ENCODE results near the gene CLEC9A. TPM values are rescaled to one million over a fixed set of nuclear protein-coding genes. Genes with fewer than 3 reads are reported as not detected.

The CLEC9A gene
- total RNA-seq, 2 donors from 2014 or later: 0.47 TPM; not detected in 1

DNA sequence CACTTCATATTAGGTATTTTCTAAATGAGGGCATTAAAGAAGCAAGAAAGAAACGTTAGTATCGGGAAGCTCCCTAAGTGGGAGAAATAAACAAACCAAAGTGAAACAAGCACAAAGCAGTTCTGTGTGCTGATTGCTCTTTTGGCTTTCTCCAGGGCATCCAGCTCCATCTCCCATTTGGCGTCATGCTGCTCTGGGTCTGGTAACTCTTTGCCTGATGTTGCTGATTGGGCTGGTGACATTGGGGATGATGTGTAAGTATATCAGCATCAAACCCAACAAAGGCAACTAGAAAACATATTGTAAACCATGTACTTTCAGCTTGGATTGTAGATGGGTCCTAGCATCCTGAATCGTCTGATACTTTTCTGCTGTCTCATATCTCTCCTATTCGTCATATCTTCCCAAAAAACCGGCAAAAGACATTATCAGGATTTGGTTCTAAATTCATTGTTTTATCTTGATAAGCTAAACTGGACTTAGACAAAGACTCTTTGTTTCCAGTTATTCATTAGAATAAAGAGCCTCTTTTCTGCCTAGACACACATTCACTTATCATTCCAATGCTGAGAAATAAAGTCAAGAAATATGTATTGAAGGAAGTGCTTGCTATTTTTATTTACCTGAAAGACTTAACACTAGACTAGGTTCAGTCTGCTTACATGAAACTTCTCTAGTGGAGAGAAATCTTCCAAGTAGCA lies 17.7 kb upstream of the CLEC9A start:
- Histone ChIP-seq H3K27me3 (no peaks in the 10 kb centered on the region), H3K36me3 (no peaks in the 10 kb centered on the region), H3K27ac (no peak overlapping the region), H3K4me1 (no peaks in the 10 kb centered on the region), H3K4me3 (no peak overlapping the region), H3K9me3 (no peaks in the 10 kb centered on the region), H3K9ac (ENCODE audit: low read depth in 2 of 2, low read length in 2 of 2) (no peak overlapping the region)
- TF ChIP-seq, protein P1, sequence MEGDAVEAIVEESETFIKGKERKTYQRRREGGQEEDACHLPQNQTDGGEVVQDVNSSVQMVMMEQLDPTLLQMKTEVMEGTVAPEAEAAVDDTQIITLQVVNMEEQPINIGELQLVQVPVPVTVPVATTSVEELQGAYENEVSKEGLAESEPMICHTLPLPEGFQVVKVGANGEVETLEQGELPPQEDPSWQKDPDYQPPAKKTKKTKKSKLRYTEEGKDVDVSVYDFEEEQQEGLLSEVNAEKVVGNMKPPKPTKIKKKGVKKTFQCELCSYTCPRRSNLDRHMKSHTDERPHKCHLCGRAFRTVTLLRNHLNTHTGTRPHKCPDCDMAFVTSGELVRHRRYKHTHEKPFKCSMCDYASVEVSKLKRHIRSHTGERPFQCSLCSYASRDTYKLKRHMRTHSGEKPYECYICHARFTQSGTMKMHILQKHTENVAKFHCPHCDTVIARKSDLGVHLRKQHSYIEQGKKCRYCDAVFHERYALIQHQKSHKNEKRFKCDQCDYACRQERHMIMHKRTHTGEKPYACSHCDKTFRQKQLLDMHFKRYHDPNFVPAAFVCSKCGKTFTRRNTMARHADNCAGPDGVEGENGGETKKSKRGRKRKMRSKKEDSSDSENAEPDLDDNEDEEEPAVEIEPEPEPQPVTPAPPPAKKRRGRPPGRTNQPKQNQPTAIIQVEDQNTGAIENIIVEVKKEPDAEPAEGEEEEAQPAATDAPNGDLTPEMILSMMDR (IDR thresholded peaks at IDR 0.05): no peak
- intact Hi-C loops (cut with DNase I): no loop called here
- no peak for DNase-seq

DNA sequence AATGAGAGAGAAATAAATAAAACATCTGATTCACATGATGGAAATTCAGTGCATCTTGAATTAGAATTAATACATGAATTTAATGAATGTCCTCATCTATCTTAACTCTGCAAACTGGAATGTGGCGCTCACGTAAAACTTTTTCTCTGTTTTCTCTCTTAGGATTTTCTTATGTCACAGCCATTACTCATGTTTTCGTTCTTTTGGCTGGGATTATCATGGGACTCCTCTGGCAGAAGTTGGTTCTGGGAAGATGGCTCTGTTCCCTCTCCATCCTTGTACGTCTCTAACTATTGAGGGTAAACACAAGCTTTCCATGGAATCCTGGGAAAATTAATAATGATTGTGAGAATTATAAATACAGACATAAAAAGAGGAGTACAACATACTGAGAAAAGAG lies 15.0 kb upstream of the CLEC9A start:
- Histone ChIP-seq H3K9me3 (no peaks in the 10 kb centered on the region), H3K4me3 (no peak overlapping the region), H3K9ac (ENCODE audit: low read depth in 2 of 2, low read length in 2 of 2) (no peak overlapping the region), H3K4me1 (no peaks in the 10 kb centered on the region), H3K27ac (no peak overlapping the region), H3K27me3 (no peaks in the 10 kb centered on the region), H3K36me3 (no peaks in the 10 kb centered on the region)
- DNase-seq: no peak
- TF ChIP-seq, protein P1 (IDR thresholded peaks at IDR 0.05): no peak
- intact Hi-C loops (cut with DNase I): no loop called here

DNA sequence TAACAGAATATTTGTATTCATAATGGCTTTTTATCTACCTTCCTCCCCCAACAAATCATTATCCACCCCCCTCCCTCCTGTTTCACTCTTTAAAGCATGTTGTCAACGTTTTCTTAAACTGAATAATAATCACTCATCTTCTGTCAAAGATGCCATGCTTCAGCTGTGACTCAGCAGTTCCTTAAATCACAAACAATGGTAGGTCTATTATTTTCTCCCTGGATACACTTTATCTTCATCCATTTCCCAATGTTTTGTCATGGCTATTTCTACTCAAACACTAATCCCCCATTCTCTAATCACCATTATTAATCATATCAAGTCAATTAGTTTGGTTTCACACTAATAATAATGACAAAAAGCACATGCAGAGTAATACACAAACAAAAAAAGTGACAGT lies 13.6 kb upstream of the CLEC9A start:
- TF ChIP-seq, protein P1 (IDR thresholded peaks at IDR 0.05): no peak
- no peak overlapping the region for H3K27ac ChIP-seq
- no peak overlapping the region for H3K4me3 ChIP-seq
- H3K4me1 ChIP-seq: no peaks in the 10 kb centered on the region
- no peaks in the 10 kb centered on the region for H3K9me3 ChIP-seq
- no peak overlapping the region for H3K9ac ChIP-seq (ENCODE audit: low read depth in 2 of 2, low read length in 2 of 2)
- intact Hi-C loops (cut with DNase I): no loop called here
- DNase-seq: no peak
- H3K27me3 ChIP-seq: no peaks in the 10 kb centered on the region
- no peaks in the 10 kb centered on the region for H3K36me3 ChIP-seq

DNA sequence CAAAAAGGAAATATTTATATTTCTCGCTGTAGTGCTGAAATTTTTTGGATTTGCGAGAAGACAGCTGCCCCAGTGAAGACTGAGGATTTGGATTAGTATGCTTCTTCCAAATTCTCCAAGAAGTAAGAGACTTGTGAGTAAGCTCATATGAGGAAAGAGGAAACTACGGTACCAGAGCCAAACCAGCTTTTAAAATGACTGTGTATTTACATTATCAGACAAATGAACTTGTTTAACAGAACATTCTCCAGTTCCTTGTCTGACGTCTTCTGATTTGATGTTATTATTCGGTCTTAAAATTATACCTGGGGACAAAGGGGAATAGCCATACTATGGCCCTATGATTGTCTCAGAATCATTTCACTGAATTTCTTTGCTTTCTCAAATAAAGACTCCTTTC lies 12.1 kb upstream of the CLEC9A start:
- no peaks in the 10 kb centered on the region for H3K4me1 ChIP-seq
- no peak for DNase-seq
- no peaks in the 10 kb centered on the region for H3K36me3 ChIP-seq
- no peaks in the 10 kb centered on the region for H3K9me3 ChIP-seq
- no peak overlapping the region for H3K4me3 ChIP-seq
- H3K27me3 ChIP-seq: no peaks in the 10 kb centered on the region
- H3K9ac ChIP-seq (ENCODE audit: low read depth in 2 of 2, low read length in 2 of 2): no peak overlapping the region
- H3K27ac ChIP-seq: no peak overlapping the region
- intact Hi-C loops (cut with DNase I): no loop called here
- TF ChIP-seq, protein P1 (IDR thresholded peaks at IDR 0.05): no peak

DNA sequence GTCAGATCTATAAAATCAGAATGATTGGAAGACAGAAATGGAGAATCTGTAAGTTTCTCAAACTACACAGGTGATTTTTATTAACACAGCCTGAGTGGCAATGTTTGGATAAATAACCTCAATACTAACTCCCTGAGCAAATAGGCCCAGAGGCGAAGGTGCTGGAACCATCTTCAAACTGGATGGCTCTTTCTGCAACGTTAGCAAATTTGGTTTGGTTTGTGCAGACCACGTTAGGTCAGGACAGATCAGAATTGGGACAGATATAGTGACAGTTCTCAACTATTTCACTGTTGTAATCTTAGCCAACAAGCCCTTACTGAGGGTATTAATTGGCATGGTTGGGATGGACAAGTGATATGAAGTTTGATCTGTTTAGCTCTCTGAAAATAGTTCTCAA lies 9.1 kb upstream of the CLEC9A start:
- Histone ChIP-seq H3K27ac (no peak overlapping the region), H3K4me3 (no peak overlapping the region), H3K9ac (ENCODE audit: low read depth in 2 of 2, low read length in 2 of 2) (no peak overlapping the region), H3K27me3 (no peaks in the 10 kb centered on the region), H3K4me1 (no peaks in the 10 kb centered on the region), H3K36me3 (no peaks in the 10 kb centered on the region), H3K9me3 (no peaks in the 10 kb centered on the region)
- DNase-seq: no peak
- intact Hi-C loops (cut with DNase I): no loop called here
- TF ChIP-seq, protein P1 (IDR thresholded peaks at IDR 0.05): no peak

Data from colonic mucosa (tissue), 4 donors.